WTC11 (cell line): ENCODE data around the gene ATG9B.

Experiments
- ATF6 ChIP-seq: sonication (generic); formaldehyde crosslinking; IDR thresholded peaks from 2 replicates; pipeline ENCODE4 v1.8.1; 2023; ENCODE audit warnings: mild to moderate bottlenecking, missing genetic modification reagents
- GABPB1 ChIP-seq: sonication (generic); formaldehyde crosslinking; IDR thresholded peaks from 2 replicates; pipeline ENCODE4 v1.8.1; 2023; ENCODE audit warnings: mild to moderate bottlenecking, missing genetic modification reagents
- JUN ChIP-seq: sonication (generic); formaldehyde crosslinking; IDR thresholded peaks from 2 replicates; pipeline ENCODE4 v1.8.0; 2023; ENCODE audit warnings: mild to moderate bottlenecking, missing genetic modification reagents
- SMAD3 ChIP-seq: sonication (generic); formaldehyde crosslinking; IDR thresholded peaks from 2 replicates; pipeline ENCODE4 v1.8.0; 2022; ENCODE audit warnings: missing genetic modification reagents, mild to moderate bottlenecking, borderline replicate concordance
- TP53 ChIP-seq: sonication (generic); formaldehyde crosslinking; IDR thresholded peaks from 2 replicates; pipeline ENCODE4 v1.8.1; 2023; ENCODE audit warnings: mild to moderate bottlenecking, missing genetic modification reagents
- ZNF121 ChIP-seq: sonication (generic); formaldehyde crosslinking; IDR thresholded peaks from 2 replicates; pipeline ENCODE4 v1.8.0; 2023; ENCODE audit warnings: missing genetic modification reagents
- TF ChIP-seq, protein P1 (sequence below): sonication (generic); formaldehyde crosslinking; IDR thresholded peaks from 2 replicates; pipeline ENCODE4 v1.8.1; 2023; ENCODE audit warnings: mild to moderate bottlenecking, missing genetic modification reagents, moderate library complexity
- TF ChIP-seq, protein P2 (sequence below): fragments of 200-600 bp; IDR thresholded peaks from 2 replicates; pipeline ENCODE4 v1.8.0; 2022; ENCODE audit warnings: antibody characterized with exemption
- TF ChIP-seq, protein P3 (sequence below): sonication (generic); formaldehyde crosslinking; IDR thresholded peaks from 2 replicates; pipeline ENCODE4 v1.8.0; 2022; ENCODE audit warnings: mild to moderate bottlenecking, missing genetic modification reagents
- TF ChIP-seq, protein P4 (sequence below): sonication (generic); formaldehyde crosslinking; IDR thresholded peaks from 2 replicates; pipeline ENCODE4 v1.8.0; 2022; ENCODE audit warnings: missing genetic modification reagents

GRCh38 chr7:151051108-151051507 is 26.8 kb upstream of the ATG9B start:
- TF ChIP-seq GABPB1 (CRISPR knock-in tag) (no peak), JUN (CRISPR knock-in tag) (peak; percentile 98), ZNF121 (CRISPR knock-in tag) (no peak; the same call in 1 of the 2 replicates), SMAD3 (CRISPR knock-in tag) (peak; percentile 98), ATF6 (peak; percentile 73), TP53 (CRISPR knock-in tag) (no peak; the same call in 1 of the 2 replicates)
- TF ChIP-seq, protein P1, sequence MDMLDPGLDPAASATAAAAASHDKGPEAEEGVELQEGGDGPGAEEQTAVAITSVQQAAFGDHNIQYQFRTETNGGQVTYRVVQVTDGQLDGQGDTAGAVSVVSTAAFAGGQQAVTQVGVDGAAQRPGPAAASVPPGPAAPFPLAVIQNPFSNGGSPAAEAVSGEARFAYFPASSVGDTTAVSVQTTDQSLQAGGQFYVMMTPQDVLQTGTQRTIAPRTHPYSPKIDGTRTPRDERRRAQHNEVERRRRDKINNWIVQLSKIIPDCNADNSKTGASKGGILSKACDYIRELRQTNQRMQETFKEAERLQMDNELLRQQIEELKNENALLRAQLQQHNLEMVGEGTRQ, result no peak; the same call in 1 of the 2 replicates
- TF ChIP-seq, protein P2, sequence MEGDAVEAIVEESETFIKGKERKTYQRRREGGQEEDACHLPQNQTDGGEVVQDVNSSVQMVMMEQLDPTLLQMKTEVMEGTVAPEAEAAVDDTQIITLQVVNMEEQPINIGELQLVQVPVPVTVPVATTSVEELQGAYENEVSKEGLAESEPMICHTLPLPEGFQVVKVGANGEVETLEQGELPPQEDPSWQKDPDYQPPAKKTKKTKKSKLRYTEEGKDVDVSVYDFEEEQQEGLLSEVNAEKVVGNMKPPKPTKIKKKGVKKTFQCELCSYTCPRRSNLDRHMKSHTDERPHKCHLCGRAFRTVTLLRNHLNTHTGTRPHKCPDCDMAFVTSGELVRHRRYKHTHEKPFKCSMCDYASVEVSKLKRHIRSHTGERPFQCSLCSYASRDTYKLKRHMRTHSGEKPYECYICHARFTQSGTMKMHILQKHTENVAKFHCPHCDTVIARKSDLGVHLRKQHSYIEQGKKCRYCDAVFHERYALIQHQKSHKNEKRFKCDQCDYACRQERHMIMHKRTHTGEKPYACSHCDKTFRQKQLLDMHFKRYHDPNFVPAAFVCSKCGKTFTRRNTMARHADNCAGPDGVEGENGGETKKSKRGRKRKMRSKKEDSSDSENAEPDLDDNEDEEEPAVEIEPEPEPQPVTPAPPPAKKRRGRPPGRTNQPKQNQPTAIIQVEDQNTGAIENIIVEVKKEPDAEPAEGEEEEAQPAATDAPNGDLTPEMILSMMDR, result no peak
- TF ChIP-seq, protein P3, sequence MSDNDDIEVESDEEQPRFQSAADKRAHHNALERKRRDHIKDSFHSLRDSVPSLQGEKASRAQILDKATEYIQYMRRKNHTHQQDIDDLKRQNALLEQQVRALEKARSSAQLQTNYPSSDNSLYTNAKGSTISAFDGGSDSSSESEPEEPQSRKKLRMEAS (CRISPR knock-in tag), result peak; percentile 99
- TF ChIP-seq, protein P4, sequence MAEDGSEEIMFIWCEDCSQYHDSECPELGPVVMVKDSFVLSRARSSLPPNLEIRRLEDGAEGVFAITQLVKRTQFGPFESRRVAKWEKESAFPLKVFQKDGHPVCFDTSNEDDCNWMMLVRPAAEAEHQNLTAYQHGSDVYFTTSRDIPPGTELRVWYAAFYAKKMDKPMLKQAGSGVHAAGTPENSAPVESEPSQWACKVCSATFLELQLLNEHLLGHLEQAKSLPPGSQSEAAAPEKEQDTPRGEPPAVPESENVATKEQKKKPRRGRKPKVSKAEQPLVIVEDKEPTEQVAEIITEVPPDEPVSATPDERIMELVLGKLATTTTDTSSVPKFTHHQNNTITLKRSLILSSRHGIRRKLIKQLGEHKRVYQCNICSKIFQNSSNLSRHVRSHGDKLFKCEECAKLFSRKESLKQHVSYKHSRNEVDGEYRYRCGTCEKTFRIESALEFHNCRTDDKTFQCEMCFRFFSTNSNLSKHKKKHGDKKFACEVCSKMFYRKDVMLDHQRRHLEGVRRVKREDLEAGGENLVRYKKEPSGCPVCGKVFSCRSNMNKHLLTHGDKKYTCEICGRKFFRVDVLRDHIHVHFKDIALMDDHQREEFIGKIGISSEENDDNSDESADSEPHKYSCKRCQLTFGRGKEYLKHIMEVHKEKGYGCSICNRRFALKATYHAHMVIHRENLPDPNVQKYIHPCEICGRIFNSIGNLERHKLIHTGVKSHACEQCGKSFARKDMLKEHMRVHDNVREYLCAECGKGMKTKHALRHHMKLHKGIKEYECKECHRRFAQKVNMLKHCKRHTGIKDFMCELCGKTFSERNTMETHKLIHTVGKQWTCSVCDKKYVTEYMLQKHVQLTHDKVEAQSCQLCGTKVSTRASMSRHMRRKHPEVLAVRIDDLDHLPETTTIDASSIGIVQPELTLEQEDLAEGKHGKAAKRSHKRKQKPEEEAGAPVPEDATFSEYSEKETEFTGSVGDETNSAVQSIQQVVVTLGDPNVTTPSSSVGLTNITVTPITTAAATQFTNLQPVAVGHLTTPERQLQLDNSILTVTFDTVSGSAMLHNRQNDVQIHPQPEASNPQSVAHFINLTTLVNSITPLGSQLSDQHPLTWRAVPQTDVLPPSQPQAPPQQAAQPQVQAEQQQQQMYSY (CRISPR knock-in tag), result peak; percentile 70
